Measurements from ENCODE around the gene ROS1. TPM values are rescaled to one million over a fixed set of nuclear protein-coding genes. Genes with fewer than 3 reads are reported as not detected.

ROS1 gene
- total RNA-seq, 1 donor from 2014 or later, result not detected

DNA sequence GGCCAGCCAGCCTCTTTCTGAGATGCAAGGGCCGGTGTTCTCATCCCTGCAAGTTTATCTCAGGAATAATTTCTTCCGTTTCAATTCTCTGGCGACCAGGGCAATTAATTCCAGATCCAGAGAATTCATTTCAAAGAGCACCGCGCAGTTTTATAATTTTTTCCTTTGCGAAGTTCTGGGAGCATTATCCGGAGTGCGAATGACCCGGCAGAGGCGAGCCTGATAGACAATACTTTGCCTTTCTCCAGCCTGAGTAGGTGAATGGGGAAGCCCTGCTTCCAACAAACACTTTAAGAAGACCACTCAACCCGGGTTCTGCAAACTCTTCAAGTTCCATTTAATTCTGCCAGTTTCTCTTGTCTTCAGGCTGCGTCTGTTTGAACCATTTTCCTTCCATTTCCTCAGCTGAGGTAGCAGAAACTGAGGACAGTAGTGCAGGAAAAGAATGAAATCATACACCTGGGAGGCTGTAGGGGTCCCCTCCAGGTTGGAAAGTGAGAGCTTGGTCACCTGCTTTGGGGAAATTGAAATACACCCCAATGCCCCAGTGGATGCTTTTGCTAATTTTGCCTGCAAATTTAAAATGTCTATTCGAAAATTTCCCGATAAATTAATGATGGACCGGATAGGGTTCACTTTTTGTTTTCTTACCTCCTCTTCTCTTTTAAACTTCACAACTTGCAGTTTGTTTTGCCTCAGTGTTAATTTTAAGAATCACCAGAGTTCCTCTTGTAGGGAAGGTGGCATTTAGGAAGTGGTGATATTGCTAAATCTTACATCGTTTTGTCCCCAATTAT, 159.3 kb downstream of the ROS1 start:
- Histone ChIP-seq H3K79me2 (ENCODE audit: insufficient read depth, low read length) (no peaks in the 10 kb centered on the region), H4K20me1 (ENCODE audit: insufficient read depth, low read length) (peaks cover 3% of the 10 kb centered on the region), H3K4me2 (ENCODE audit: low read length) (peak overlapping the region; percentile 83), H3K36me3 (ENCODE audit: insufficient read depth, low read length) (no peaks in the 10 kb centered on the region), H3K27me3 (ENCODE audit: insufficient read depth, low read length) (peaks cover 96% of the 10 kb centered on the region), H3K27ac (ENCODE audit: low read depth, low read length) (no peak overlapping the region), H2AFZ (ENCODE audit: low read depth, low read length) (no peak overlapping the region), H3K9ac (ENCODE audit: low read length) (no peak overlapping the region), H3K9me3 (ENCODE audit: insufficient read depth, low read depth, low read length) (no peaks in the 10 kb centered on the region), H3K4me1 (ENCODE audit: insufficient read depth, low read length) (peaks cover 11% of the 10 kb centered on the region), H3K4me3 (ENCODE audit: insufficient read depth, low read depth, low read length) (peak overlapping the region; percentile 37)
- TF ChIP-seq, protein P1, sequence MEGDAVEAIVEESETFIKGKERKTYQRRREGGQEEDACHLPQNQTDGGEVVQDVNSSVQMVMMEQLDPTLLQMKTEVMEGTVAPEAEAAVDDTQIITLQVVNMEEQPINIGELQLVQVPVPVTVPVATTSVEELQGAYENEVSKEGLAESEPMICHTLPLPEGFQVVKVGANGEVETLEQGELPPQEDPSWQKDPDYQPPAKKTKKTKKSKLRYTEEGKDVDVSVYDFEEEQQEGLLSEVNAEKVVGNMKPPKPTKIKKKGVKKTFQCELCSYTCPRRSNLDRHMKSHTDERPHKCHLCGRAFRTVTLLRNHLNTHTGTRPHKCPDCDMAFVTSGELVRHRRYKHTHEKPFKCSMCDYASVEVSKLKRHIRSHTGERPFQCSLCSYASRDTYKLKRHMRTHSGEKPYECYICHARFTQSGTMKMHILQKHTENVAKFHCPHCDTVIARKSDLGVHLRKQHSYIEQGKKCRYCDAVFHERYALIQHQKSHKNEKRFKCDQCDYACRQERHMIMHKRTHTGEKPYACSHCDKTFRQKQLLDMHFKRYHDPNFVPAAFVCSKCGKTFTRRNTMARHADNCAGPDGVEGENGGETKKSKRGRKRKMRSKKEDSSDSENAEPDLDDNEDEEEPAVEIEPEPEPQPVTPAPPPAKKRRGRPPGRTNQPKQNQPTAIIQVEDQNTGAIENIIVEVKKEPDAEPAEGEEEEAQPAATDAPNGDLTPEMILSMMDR (IDR thresholded peaks at IDR 0.05; ENCODE audit: insufficient read depth, low read depth, low read length), result no peak
- TF ChIP-seq EZH2 (IDR thresholded peaks at IDR 0.05; ENCODE audit: insufficient read depth, low read length), result no peak
- no peak for DNase-seq (ENCODE audit: low read depth)
- Mint-ChIP-seq H3K27me3 (ENCODE audit: low read depth, unreplicated experiment) (peaks cover 88% of the 10 kb centered on the region), H3K9me3 (ENCODE audit: unreplicated experiment) (peaks cover 4% of the 10 kb centered on the region), H3K27ac (ENCODE audit: unreplicated experiment) (no peak overlapping the region), H3K4me1 (ENCODE audit: low read depth, unreplicated experiment) (no peaks in the 10 kb centered on the region), H3K36me3 (ENCODE audit: low read depth, unreplicated experiment) (peaks cover 2% of the 10 kb centered on the region), H3K4me3 (ENCODE audit: unreplicated experiment) (peak overlapping the region; percentile 85)
- no peak for FAIRE-seq

DNA sequence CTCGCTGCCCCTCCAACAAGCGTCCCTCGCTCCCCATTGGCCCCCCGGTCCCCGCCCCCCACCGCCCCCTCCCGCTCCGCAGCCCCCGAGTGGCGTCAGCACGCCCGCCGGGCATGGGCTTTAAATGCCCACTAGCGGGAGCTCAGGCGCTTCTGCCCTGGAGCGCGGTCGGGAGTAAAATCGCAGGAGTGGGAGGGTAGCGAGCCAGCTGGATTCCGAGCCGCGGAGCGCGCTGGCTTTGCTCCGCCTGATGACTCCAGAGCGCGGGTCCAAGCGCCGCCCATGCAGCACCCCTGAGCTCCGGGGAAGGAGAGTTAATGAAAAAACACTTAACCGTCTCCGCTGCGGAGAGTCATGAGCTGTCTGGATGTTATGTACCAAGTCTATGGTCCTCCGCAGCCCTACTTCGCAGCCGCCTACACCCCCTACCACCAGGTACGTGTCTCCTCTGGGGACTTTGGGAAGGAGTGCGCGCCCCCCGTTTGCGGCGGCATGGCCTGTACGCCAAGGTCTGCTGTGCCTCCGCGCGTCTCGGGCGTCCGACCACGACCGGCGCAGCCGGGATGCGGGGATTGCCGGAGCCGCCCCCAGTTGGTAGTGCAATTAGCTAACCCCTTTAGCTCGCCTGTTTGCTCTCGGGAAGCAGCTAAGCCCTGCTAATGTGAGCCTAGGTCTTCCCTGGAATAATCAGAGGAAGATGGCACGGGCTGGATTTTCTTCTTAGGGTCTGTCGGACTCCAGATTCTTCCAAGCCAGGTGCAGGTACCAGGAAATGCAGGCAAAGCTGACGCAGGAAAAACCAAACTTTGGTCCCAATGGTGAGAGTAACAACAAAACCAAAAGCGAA, 160.1 kb downstream of the ROS1 start, which contains the start of gene VGLL2:
VGLL2 (plus strand) TSS at position 149 of the 847 bp plus-strand sequence; CDS start at position 355, 206 bp downstream.
- Histone ChIP-seq H3K4me3 (ENCODE audit: insufficient read depth, low read depth, low read length) (peak within 1 kb of the TSS; percentile 40), H3K27me3 (ENCODE audit: insufficient read depth, low read length) (peaks cover 94% of the 10 kb centered on the region), H3K9ac (ENCODE audit: low read length) (no peak within 1 kb of the TSS), H3K9me3 (ENCODE audit: insufficient read depth, low read depth, low read length) (no peaks in the 10 kb centered on the region), H3K4me1 (ENCODE audit: insufficient read depth, low read length) (peaks cover 11% of the 10 kb centered on the region), H3K36me3 (ENCODE audit: insufficient read depth, low read length) (no peaks in the 10 kb centered on the region), H3K27ac (ENCODE audit: low read depth, low read length) (no peak within 1 kb of the TSS), H3K4me2 (ENCODE audit: low read length) (peak within 1 kb of the TSS; percentile 83), H2AFZ (ENCODE audit: low read depth, low read length) (peak within 1 kb of the TSS; percentile 74), H3K79me2 (ENCODE audit: insufficient read depth, low read length) (no peaks in the 10 kb centered on the region), H4K20me1 (ENCODE audit: insufficient read depth, low read length) (peaks cover 3% of the 10 kb centered on the region)
- H3K27me3 Mint-ChIP-seq (ENCODE audit: low read depth, unreplicated experiment), result peaks cover 86% of the 10 kb centered on the region
- H3K9me3 Mint-ChIP-seq (ENCODE audit: unreplicated experiment), result peaks cover 4% of the 10 kb centered on the region
- H3K27ac Mint-ChIP-seq (ENCODE audit: unreplicated experiment), result peak within 1 kb of the TSS; percentile 30
- H3K4me3 Mint-ChIP-seq (ENCODE audit: unreplicated experiment), result peak within 1 kb of the TSS; percentile 85
- TF ChIP-seq, protein P1 (IDR thresholded peaks at IDR 0.05; ENCODE audit: insufficient read depth, low read depth, low read length), result no peak
- TF ChIP-seq EZH2 (IDR thresholded peaks at IDR 0.05; ENCODE audit: insufficient read depth, low read length), result peak; percentile 79
- peaks cover 2% of the 10 kb centered on the region for H3K36me3 Mint-ChIP-seq (ENCODE audit: low read depth, unreplicated experiment)
- DNase-seq (ENCODE audit: low read depth), result peak; percentile 25
- H3K4me1 Mint-ChIP-seq (ENCODE audit: low read depth, unreplicated experiment), result no peaks in the 10 kb centered on the region
- FAIRE-seq, result no peak
